ENCODE measurements around the gene FKRP.
"Not testable (repeated sequence)": the region's sequence is repeated elsewhere in the genome, so short reads cannot be mapped to it uniquely, and the experiment has no call there.

The FKRP gene

GRCh38 chr19:46786236-46787039 lies 40.6 kb downstream of the FKRP start:
- no peak for DNase-seq

GRCh38 chr19:46787040-46787330 lies 41.1 kb downstream of the FKRP start:
- no peak for DNase-seq

GRCh38 chr19:46787331-46788261 lies 41.7 kb downstream of the FKRP start:
- no peak for DNase-seq

GRCh38 chr19:46788262-46788967 lies 42.6 kb downstream of the FKRP start, which contains the start of gene SLC1A5:
Gene SLC1A5, minus strand, starts transcription at chr19:46788594. Its CDS starts 629 bp downstream, at chr19:46787965.
- peak; percentile 89 for DNase-seq

- DNase-seq = no peak
Observed at GRCh38 chr19:46788968-46789338, 43.1 kb downstream of the FKRP start.

- DNase-seq = no peak
Observed at GRCh38 chr19:46789371-46789770, 43.5 kb downstream of the FKRP start.

GRCh38 chr19:46791944-46792343 lies 46.1 kb downstream of the FKRP start:
- DNase-seq = no peak

- no peak for DNase-seq
Observed at GRCh38 chr19:46797881-46798280, 52.0 kb downstream of the FKRP start.

GRCh38 chr19:46798713-46799112 lies 52.9 kb downstream of the FKRP start:
- no peak for DNase-seq

- no peak for DNase-seq
Observed at GRCh38 chr19:46802152-46802551, 56.3 kb downstream of the FKRP start.

- DNase-seq = no peak
Observed at GRCh38 chr19:46803555-46803954, 57.7 kb downstream of the FKRP start.

GRCh38 chr19:46804432-46804831 lies 58.6 kb downstream of the FKRP start:
- DNase-seq = not testable (repeated sequence)

- no peak for DNase-seq
Observed at GRCh38 chr19:46806656-46807055, 60.8 kb downstream of the FKRP start.
